Measurements from ENCODE around the gene CHRD.

GRCh38 chr3:184384856-184385422 lies 5.1 kb downstream of the CHRD start:
- TF ChIP-seq CTCF (IDR thresholded peaks at IDR 0.05) (no peak), POLR2AphosphoS5 (IDR thresholded peaks at IDR 0.05) (no peak), POLR2A (IDR thresholded peaks at IDR 0.05) (no peak), EP300 (IDR thresholded peaks at IDR 0.05) (no peak)

Data from gastroesophageal sphincter (tissue), 3 donors.